CD4-positive, alpha-beta T cell treated with Interleukin-6 at 100 ng/mL for 8 hours (primary cell): ENCODE measurements around the gene KIF12.
"Not testable (repeated sequence)": the region's sequence is repeated elsewhere in the genome, so short reads cannot be mapped to it uniquely, and the experiment has no call there.

Source experiments
- DNase-seq: peaks from one replicate; pipeline ENCODE4 v3.0.0-alpha.2; 2020; ENCODE audit warnings: mixed read lengths, low spot score

The KIF12 gene

GRCh38 chr9:114098936-114099668, at the start of gene KIF12:
TSS of gene KIF12 (minus strand) at chr9:114099292. CDS start at chr9:114099276, 16 bp downstream.
- no peak for DNase-seq

GRCh38 chr9:114146735-114147134, 47.6 kb upstream of the KIF12 start:
- no peak for DNase-seq

- no peak for DNase-seq
Measured at GRCh38 chr9:114143234-114143633, 44.1 kb upstream of the KIF12 start.

GRCh38 chr9:114141553-114142402, 42.7 kb upstream of the KIF12 start:
- DNase-seq = no peak

- DNase-seq = no peak
Measured at GRCh38 chr9:114140850-114141249, 41.8 kb upstream of the KIF12 start.

- no peak for DNase-seq
Measured at GRCh38 chr9:114140401-114140800, 41.3 kb upstream of the KIF12 start.

- no peak for DNase-seq
Measured at GRCh38 chr9:114139071-114139470, 40.0 kb upstream of the KIF12 start.

GRCh38 chr9:114138552-114138971, 39.5 kb upstream of the KIF12 start:
- DNase-seq = no peak

- DNase-seq = no peak
Measured at GRCh38 chr9:114137831-114138230, 38.7 kb upstream of the KIF12 start.

- no peak for DNase-seq
Measured at GRCh38 chr9:114134827-114135396, 35.8 kb upstream of the KIF12 start.

- DNase-seq = no peak
Measured at GRCh38 chr9:114132550-114132918, 33.4 kb upstream of the KIF12 start.

- no peak for DNase-seq
Measured at GRCh38 chr9:114131808-114132549, 32.9 kb upstream of the KIF12 start.

GRCh38 chr9:114130624-114131277, 31.7 kb upstream of the KIF12 start:
- no peak for DNase-seq

GRCh38 chr9:114130141-114130540, 31.0 kb upstream of the KIF12 start:
- DNase-seq = no peak

- DNase-seq = not testable (repeated sequence)
Measured at GRCh38 chr9:114128759-114129158, 29.7 kb upstream of the KIF12 start.

GRCh38 chr9:114126247-114127060, 27.4 kb upstream of the KIF12 start:
- no peak for DNase-seq

GRCh38 chr9:114125476-114126013, 26.5 kb upstream of the KIF12 start:
- DNase-seq = no peak

- DNase-seq = no peak
Measured at GRCh38 chr9:114124666-114125475, 25.8 kb upstream of the KIF12 start.

- no peak for DNase-seq
Measured at GRCh38 chr9:114124138-114124537, 25.0 kb upstream of the KIF12 start.
